Endothelial cell of umbilical vein (primary cell): ENCODE data around the gene TEAD4.

Experiments
- EZH2 ChIP-seq: IDR thresholded peaks from 2 replicates; pipeline ENCODE4 v1.6.1; 2012; ENCODE audit warnings: borderline replicate concordance, low read depth, mild to moderate bottlenecking, moderate library complexity, low read length, inconsistent platforms; ENCODE audit not compliant: severe bottlenecking
- GATA2 ChIP-seq: IDR thresholded peaks from 2 replicates; pipeline ENCODE4 v1.7.0; 2011; ENCODE audit warnings: low read depth, mild to moderate bottlenecking, moderate library complexity, mixed read lengths, low read length; ENCODE audit not compliant: insufficient read length, insufficient read depth
- JUN ChIP-seq: IDR thresholded peaks from 2 replicates; pipeline ENCODE4 v1.6.1; 2011; ENCODE audit warnings: borderline replicate concordance, low read depth; ENCODE audit not compliant: insufficient read length, insufficient read depth
- MYC ChIP-seq: IDR thresholded peaks from one replicate; pipeline ENCODE4 v1.6.1; 2011; ENCODE audit warnings: mild to moderate bottlenecking, low read depth, low read length
- POLR2AphosphoS5 ChIP-seq: IDR thresholded peaks from 2 replicates; pipeline ENCODE4 v1.6.1; 2012; ENCODE audit warnings: low read depth, mild to moderate bottlenecking, control low read depth, low read length, moderate library complexity; ENCODE audit not compliant: insufficient read depth
- TF ChIP-seq, protein P1 (sequence below), 2 donors: IDR thresholded peaks; 1 replicate in 1 of 2; 2 replicates in 1 of 2; pipeline ENCODE4 v1.5.1; 2011; ENCODE audit warnings: low read length in 2 of 2, mild to moderate bottlenecking in 2 of 2, moderate library complexity in 2 of 2, control low read depth in 1 of 2, inconsistent platforms in 1 of 2, low read depth in 1 of 2; ENCODE audit not compliant: insufficient read depth in 1 of 2; ENCODE audit errors: extremely low read depth in 1 of 2
- TF ChIP-seq, protein P2 (sequence below): IDR thresholded peaks from 2 replicates; pipeline ENCODE4 v1.6.1; 2011; ENCODE audit not compliant: insufficient read depth, insufficient read length

DNA sequence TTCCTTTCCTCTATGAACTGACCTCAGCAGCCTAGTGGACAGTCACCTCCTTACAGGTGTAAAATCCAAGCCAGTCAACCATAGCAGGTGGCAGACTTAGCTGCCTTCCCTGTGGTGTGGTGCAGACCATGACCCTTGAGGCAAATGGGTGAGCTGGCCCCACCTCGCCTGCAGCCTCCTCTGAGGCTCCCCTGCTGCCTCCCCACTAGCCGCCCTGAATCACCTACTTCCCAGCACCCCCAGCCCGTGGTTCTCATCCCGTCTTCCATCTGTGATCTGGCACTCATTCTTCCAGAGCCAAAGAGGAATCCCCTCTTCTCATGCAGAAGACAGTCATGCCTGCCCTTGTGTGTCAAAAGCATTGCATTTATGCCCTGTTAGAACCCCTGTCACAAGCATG is 83.6 kb downstream of the TEAD4 start:
- TF ChIP-seq, protein P1, sequence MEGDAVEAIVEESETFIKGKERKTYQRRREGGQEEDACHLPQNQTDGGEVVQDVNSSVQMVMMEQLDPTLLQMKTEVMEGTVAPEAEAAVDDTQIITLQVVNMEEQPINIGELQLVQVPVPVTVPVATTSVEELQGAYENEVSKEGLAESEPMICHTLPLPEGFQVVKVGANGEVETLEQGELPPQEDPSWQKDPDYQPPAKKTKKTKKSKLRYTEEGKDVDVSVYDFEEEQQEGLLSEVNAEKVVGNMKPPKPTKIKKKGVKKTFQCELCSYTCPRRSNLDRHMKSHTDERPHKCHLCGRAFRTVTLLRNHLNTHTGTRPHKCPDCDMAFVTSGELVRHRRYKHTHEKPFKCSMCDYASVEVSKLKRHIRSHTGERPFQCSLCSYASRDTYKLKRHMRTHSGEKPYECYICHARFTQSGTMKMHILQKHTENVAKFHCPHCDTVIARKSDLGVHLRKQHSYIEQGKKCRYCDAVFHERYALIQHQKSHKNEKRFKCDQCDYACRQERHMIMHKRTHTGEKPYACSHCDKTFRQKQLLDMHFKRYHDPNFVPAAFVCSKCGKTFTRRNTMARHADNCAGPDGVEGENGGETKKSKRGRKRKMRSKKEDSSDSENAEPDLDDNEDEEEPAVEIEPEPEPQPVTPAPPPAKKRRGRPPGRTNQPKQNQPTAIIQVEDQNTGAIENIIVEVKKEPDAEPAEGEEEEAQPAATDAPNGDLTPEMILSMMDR (IDR thresholded peaks at IDR 0.05; ENCODE audit: extremely low read depth in 1 of 2, insufficient read depth in 1 of 2, low read depth in 1 of 2, low read length in 2 of 2): no peak
- TF ChIP-seq GATA2 (no peak), JUN (no peak), POLR2AphosphoS5 (no peak), MYC (no peak), EZH2 (no peak)
- TF ChIP-seq, protein P2, sequence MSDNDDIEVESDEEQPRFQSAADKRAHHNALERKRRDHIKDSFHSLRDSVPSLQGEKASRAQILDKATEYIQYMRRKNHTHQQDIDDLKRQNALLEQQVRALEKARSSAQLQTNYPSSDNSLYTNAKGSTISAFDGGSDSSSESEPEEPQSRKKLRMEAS: no peak
